Mucosa of gallbladder (tissue), 1 donor: ENCODE data around the gene PKD2. TPM values are rescaled to one million over a fixed set of nuclear protein-coding genes. Genes with fewer than 3 reads are reported as not detected.
"Not testable (repeated sequence)": the region's sequence is repeated elsewhere in the genome, so short reads cannot be mapped to it uniquely, and the experiment has no call there.

Source experiments
- DNase-seq: peaks from one replicate; pipeline ENCODE4 v3.0.0-alpha.2; 2020; ENCODE audit warnings: low spot score
- total RNA-seq: library from RNA; stranded (reverse); gene quantifications from one replicate; pipeline ENCODE4 v1.2.1, GENCODE V29; 2021
- donor health status: DM: no; HTN: no; CAD: no.

PKD2 gene
- total RNA-seq, 1 donor from 2014 or later = 38.4 TPM

DNA sequence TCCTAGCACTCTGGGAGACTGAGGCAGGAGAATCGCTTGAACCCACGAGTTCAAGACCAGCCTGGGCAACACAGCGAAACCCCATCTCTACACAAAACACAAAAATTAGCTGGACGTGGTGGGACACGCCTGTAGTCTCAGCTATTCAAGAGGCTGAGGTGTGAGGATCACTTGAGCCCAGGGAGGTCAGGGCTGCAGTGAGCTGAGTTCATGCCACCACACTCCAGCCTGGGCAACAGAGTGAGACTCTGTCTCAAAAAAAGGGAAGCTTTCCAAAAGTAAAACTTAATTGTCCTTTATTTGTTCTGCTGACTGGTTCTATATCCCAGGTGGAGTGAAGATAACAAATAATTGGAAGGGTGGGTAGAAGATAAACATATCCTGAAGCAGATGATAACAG is 105.4 kb downstream of the PKD2 start:
- DNase-seq = no peak

DNA sequence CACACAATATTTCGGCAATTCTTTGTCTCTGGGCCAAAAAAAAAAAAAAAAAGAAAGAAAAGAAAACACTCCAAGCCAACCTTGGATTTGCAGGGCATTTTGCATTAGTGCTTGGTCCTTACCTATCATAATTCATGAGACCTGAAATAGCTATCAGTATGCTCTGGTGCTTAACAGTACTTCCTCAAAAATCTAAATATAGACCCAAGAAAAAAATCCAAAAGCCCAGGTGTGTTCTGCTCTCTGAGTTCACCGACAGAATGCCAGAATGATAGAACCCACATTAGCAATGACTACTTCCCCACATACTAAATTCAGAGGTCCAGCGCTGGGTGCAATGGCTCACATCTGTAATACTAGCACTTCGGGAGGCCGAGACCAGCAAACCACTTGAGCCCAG is 108.2 kb downstream of the PKD2 start:
- no peak for DNase-seq

DNA sequence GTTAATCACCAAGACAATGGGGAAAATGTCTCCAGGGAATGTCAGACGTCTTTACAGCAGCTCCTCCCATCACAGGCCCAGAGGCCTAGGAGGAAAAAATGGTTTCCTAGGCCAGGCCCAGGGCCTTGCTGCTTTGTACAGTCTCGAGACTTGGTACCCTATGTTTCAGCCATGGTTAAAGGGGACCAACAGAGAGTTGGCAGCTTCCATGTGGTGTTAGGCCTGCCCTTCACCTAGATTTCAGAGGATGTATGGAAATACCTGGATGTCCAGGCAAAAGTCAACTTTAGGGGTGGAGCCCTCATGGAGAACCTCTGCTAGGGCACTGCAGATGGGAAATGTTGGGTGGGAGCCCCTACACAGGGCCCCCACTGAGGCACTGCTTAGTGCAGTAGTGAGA is 112.5 kb downstream of the PKD2 start:
- DNase-seq = no peak

DNA sequence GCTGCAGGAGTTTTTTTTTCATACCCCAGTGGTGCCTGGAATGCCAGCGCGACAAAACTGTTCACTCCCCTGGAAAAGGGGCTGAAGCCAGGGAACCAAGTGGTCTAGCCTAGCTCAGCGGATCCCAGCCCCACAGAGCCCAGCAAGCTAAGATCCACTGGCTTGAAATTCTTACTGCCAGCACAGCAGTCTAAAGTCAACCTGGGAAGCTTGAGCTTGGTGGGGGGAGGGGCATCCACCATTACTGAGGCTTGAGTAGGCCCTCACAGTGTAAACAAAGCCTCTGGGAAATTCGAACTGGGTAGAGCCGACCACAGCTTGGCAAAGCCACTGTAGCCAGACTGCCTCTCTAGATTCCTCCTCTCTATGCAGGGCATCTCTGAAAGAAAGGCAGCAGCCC is 114.8 kb downstream of the PKD2 start:
- not testable (repeated sequence) for DNase-seq

Other genes starting within 250 kb of the PKD2 start
- 2.1 TPM for gene IBSP, start 208.1 kb upstream of the PKD2 start, total RNA-seq
- not detected for gene MEPE, start 174.7 kb upstream of the PKD2 start, total RNA-seq
- gene SPP1, start 31.9 kb upstream of the PKD2 start, total RNA-seq = 3,399 TPM
- 3.5 TPM for gene ABCG2, start 151.0 kb downstream of the PKD2 start, total RNA-seq